Cardiac fibroblast (primary cell): ENCODE measurements around the gene TP73.

Source experiments
- DNase-seq, 2 donors: peaks; one replicate each; pipeline versions ENCODE4 v3.0.0 to v3.0.0-alpha.2; 2010; ENCODE audit warnings: low read depth in 2 of 2
- H3K4me3 ChIP-seq, 2 donors: replicated peaks in 1 of 2; 1 replicate in 1 of 2; 2 replicates in 1 of 2; pipeline ENCODE4 v1.5.1; 2011; ENCODE audit warnings: low read depth in 2 of 2, low read length in 2 of 2, mild to moderate bottlenecking in 2 of 2, moderate library complexity in 1 of 2
- CTCF ChIP-seq: IDR thresholded peaks from one replicate; pipeline ENCODE4 v1.5.1; 2011; ENCODE audit warnings: low read depth, mild to moderate bottlenecking, low read length, inconsistent platforms

Gene TP73

GRCh38 chr1:3668585-3669300, 16.4 kb downstream of the TP73 start:
- no peak for TF ChIP-seq CTCF
- peak; percentile 32 to 40 for DNase-seq
- no peak overlapping the region for H3K4me3 ChIP-seq

- peak in 1 of 2 donors; percentile 16 for DNase-seq
- TF ChIP-seq CTCF: no peak
- no peak overlapping the region for H3K4me3 ChIP-seq
These were observed 17.1 kb downstream of the TP73 start for GRCh38 chr1:3669421-3669821.

- no peak for TF ChIP-seq CTCF
- no peak for DNase-seq
- no peak overlapping the region for H3K4me3 ChIP-seq
These were observed 17.7 kb downstream of the TP73 start for GRCh38 chr1:3669971-3670431.

- H3K4me3 ChIP-seq: no peak overlapping the region
- no peak for DNase-seq
- no peak for TF ChIP-seq CTCF
These were observed 18.5 kb downstream of the TP73 start for GRCh38 chr1:3670823-3671265.

- H3K4me3 ChIP-seq: no peak overlapping the region
- DNase-seq: no peak
- TF ChIP-seq CTCF: no peak
These were observed 19.3 kb downstream of the TP73 start for GRCh38 chr1:3671371-3672180.

- no peak overlapping the region for H3K4me3 ChIP-seq
- no peak for TF ChIP-seq CTCF
- no peak for DNase-seq
These were observed 20.1 kb downstream of the TP73 start for GRCh38 chr1:3672231-3672970.
